ENCODE results near the gene NOPCHAP1. TPM values are rescaled to one million over a fixed set of nuclear protein-coding genes. Genes with fewer than 3 reads are reported as not detected.

NOPCHAP1 gene
- total RNA-seq, 2 experiments from 2014 or later, result 30.8 to 33.4 TPM

DNA sequence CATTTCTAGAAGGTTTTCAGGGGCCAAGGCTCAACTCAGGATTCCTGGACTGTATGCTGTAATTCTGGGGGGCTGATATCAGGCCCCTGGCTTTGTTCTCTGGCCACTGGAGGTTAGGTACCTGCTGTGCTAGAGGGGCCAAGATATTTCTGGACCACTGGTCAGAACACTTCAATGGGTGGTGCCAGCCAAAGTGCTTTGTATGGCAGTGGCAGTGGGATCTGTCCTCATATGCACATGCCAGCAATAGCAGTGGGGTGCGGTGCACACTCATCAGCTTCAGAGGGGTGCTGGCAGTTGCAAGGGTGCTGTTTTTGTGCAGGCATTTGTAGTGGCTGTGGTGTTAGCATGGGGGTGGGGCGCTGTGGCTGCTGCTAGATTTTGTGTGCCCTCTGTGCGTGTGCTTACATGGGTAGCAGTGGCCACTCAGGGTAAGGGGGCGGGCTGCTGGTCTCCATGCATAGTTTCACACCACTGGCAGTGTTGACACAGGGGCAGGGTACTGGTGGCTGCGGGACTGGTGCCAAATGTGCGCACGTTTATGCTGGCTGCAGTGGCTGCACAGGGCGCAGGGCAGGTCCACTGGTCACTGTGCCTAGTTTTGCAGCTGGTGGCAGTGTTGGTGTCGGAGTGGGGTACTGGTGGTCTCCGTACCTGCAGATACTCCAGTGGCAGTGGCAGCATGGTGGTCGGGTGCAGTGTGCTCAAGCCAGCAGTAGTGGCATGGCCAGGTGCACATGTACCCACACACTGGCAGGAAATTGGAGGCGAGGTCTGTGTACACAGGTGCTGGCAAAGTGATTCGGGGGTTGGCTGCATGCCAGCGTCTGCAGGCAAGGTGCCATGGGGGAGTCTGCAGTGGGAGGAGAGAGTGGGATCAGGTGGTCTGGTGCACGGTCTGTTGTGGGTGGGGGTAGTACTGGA is 12.6 kb downstream of the NOPCHAP1 start:
- Mint-ChIP-seq H3K9me3 (peaks cover 5% of the 10 kb centered on the region), H3K36me3 (ENCODE audit: low read depth) (peaks cover 78% of the 10 kb centered on the region), H3K4me3 (no peak overlapping the region), H3K27me3 (ENCODE audit: low read depth) (no peaks in the 10 kb centered on the region), H3K4me1 (ENCODE audit: low read depth) (peaks cover 5% of the 10 kb centered on the region), H3K27ac (no peak overlapping the region)
- CTCF ChIA-PET, result no interaction called here
- DNase-seq, result no peak
- intact Hi-C loops (cut with micrococcal nuclease), result no loop called here

- CTCF ChIA-PET, result no interaction called here
- intact Hi-C loops (cut with micrococcal nuclease), result no loop called here
- no peak for DNase-seq
- Mint-ChIP-seq H3K36me3 (ENCODE audit: low read depth) (peaks cover 77% of the 10 kb centered on the region), H3K4me3 (no peak overlapping the region), H3K4me1 (ENCODE audit: low read depth) (peaks cover 5% of the 10 kb centered on the region), H3K27ac (no peak overlapping the region), H3K27me3 (ENCODE audit: low read depth) (no peaks in the 10 kb centered on the region), H3K9me3 (peaks cover 5% of the 10 kb centered on the region)
Measured at GRCh38 chr12:104999347-104999685, 13.2 kb downstream of the NOPCHAP1 start.

- Mint-ChIP-seq H3K27ac (no peak overlapping the region), H3K27me3 (ENCODE audit: low read depth) (no peaks in the 10 kb centered on the region), H3K9me3 (peaks cover 5% of the 10 kb centered on the region), H3K4me1 (ENCODE audit: low read depth) (peaks cover 11% of the 10 kb centered on the region), H3K4me3 (no peak overlapping the region), H3K36me3 (ENCODE audit: low read depth) (peaks cover 83% of the 10 kb centered on the region)
- intact Hi-C loops (cut with micrococcal nuclease), result no loop called here
- no peak for DNase-seq
- CTCF ChIA-PET, result interaction anchor here (0.6 kb wide), 2 partner anchors 126 to 1136 kb away, joined by 3 to 4 read pairs; no protein-coding TSS in a partner anchor
Measured at GRCh38 chr12:105001476-105001875, 15.4 kb downstream of the NOPCHAP1 start.

GRCh38 chr12:105013892-105014291 is 27.8 kb downstream of the NOPCHAP1 start:
- Mint-ChIP-seq H3K36me3 (ENCODE audit: low read depth) (peaks cover 62% of the 10 kb centered on the region), H3K27ac (no peak overlapping the region), H3K9me3 (peaks cover 9% of the 10 kb centered on the region), H3K4me1 (ENCODE audit: low read depth) (peaks cover 4% of the 10 kb centered on the region), H3K27me3 (ENCODE audit: low read depth) (no peaks in the 10 kb centered on the region), H3K4me3 (no peak overlapping the region)
- intact Hi-C loops (cut with micrococcal nuclease), result no loop called here
- CTCF ChIA-PET, result no interaction called here
- no peak for DNase-seq

DNA sequence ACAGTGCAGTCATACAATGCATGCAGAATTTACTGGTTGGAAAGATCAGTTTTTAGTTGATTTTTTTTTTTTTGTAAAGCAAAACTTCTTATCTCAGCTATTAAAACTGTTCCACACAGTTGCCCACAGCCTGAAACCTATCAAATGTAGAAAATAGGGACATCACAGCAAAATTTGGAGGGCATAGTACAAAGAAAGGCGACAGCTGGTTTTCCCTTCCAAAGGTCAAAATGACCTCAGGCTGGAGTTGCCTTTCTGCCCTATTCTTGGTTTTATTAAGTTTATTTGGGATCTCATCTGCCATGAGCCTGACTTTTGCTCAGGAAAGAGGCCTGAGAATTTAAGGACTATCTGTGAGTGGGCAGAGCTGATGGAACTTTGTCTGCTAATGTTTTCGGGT is 28.5 kb downstream of the NOPCHAP1 start:
- Mint-ChIP-seq H3K9me3 (peaks cover 9% of the 10 kb centered on the region), H3K27me3 (ENCODE audit: low read depth) (no peaks in the 10 kb centered on the region), H3K4me1 (ENCODE audit: low read depth) (peaks cover 4% of the 10 kb centered on the region), H3K27ac (no peak overlapping the region), H3K36me3 (ENCODE audit: low read depth) (peaks cover 55% of the 10 kb centered on the region), H3K4me3 (no peak overlapping the region)
- CTCF ChIA-PET, result no interaction called here
- intact Hi-C loops (cut with micrococcal nuclease), result no loop called here
- DNase-seq, result no peak

DNA sequence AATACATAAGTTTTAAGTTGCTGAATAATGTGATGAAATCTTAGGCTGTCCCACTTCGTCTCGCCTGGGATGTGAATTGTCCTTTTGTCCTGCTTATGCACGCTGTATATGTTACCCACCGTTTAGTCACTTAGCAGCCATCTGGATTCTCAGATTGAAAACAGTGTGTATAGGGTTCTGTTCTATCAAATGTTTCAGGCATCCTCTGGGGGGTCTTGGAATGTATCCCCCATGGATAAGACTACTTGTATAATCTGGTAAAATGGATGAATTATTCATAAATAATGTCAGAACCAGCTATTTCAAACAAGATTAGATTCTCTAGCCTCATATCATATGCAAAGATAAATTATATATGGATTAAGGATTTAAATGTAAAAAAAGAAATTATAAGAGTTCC is 29.4 kb downstream of the NOPCHAP1 start:
- CTCF ChIA-PET, result interaction anchor here (0.7 kb wide), 1 partner anchor 330 kb away, joined by 3 read pairs; no protein-coding TSS in a partner anchor
- Mint-ChIP-seq H3K27me3 (ENCODE audit: low read depth) (no peaks in the 10 kb centered on the region), H3K4me1 (ENCODE audit: low read depth) (peaks cover 4% of the 10 kb centered on the region), H3K36me3 (ENCODE audit: low read depth) (peaks cover 46% of the 10 kb centered on the region), H3K9me3 (peaks cover 3% of the 10 kb centered on the region), H3K4me3 (no peak overlapping the region), H3K27ac (no peak overlapping the region)
- intact Hi-C loops (cut with micrococcal nuclease), result no loop called here
- DNase-seq, result no peak

- intact Hi-C loops (cut with micrococcal nuclease), result no loop called here
- Mint-ChIP-seq H3K36me3 (ENCODE audit: low read depth) (peaks cover 21% of the 10 kb centered on the region), H3K4me3 (no peak overlapping the region), H3K4me1 (ENCODE audit: low read depth) (peaks cover 4% of the 10 kb centered on the region), H3K27me3 (ENCODE audit: low read depth) (no peaks in the 10 kb centered on the region), H3K27ac (no peak overlapping the region), H3K9me3 (no peaks in the 10 kb centered on the region)
- CTCF ChIA-PET, result interaction anchor here (0.7 kb wide), 1 partner anchor 700 kb away, joined by 7 read pairs; no protein-coding TSS in a partner anchor
- DNase-seq, result no peak
Measured at GRCh38 chr12:105018012-105018411, 31.9 kb downstream of the NOPCHAP1 start.

GRCh38 chr12:105018776-105019175 is 32.7 kb downstream of the NOPCHAP1 start:
- H3K27ac Mint-ChIP-seq, result no peak overlapping the region
- H3K36me3 Mint-ChIP-seq (ENCODE audit: low read depth), result peaks cover 15% of the 10 kb centered on the region
- no peaks in the 10 kb centered on the region for H3K9me3 Mint-ChIP-seq
- H3K27me3 Mint-ChIP-seq (ENCODE audit: low read depth), result no peaks in the 10 kb centered on the region
- H3K4me1 Mint-ChIP-seq (ENCODE audit: low read depth), result peaks cover 4% of the 10 kb centered on the region
- CTCF ChIA-PET, result no interaction called here
- intact Hi-C loops (cut with micrococcal nuclease), result no loop called here
- H3K4me3 Mint-ChIP-seq, result no peak overlapping the region
- DNase-seq, result no peak

GRCh38 chr12:105020241-105020962 is 34.3 kb downstream of the NOPCHAP1 start:
- no peaks in the 10 kb centered on the region for H3K4me1 Mint-ChIP-seq (ENCODE audit: low read depth)
- H3K27me3 Mint-ChIP-seq (ENCODE audit: low read depth), result no peaks in the 10 kb centered on the region
- H3K27ac Mint-ChIP-seq, result no peak overlapping the region
- CTCF ChIA-PET, result no interaction called here
- no peak for DNase-seq
- H3K9me3 Mint-ChIP-seq, result no peaks in the 10 kb centered on the region
- H3K36me3 Mint-ChIP-seq (ENCODE audit: low read depth), result peaks cover 9% of the 10 kb centered on the region
- H3K4me3 Mint-ChIP-seq, result no peak overlapping the region
- intact Hi-C loops (cut with micrococcal nuclease), result no loop called here

GRCh38 chr12:105024928-105025327 is 38.8 kb downstream of the NOPCHAP1 start:
- Mint-ChIP-seq H3K4me3 (no peak overlapping the region), H3K9me3 (no peaks in the 10 kb centered on the region), H3K4me1 (ENCODE audit: low read depth) (no peaks in the 10 kb centered on the region), H3K27ac (no peak overlapping the region), H3K27me3 (ENCODE audit: low read depth) (no peaks in the 10 kb centered on the region), H3K36me3 (ENCODE audit: low read depth) (no peaks in the 10 kb centered on the region)
- no peak for DNase-seq
- CTCF ChIA-PET, result no interaction called here
- intact Hi-C loops (cut with micrococcal nuclease), result no loop called here

DNA sequence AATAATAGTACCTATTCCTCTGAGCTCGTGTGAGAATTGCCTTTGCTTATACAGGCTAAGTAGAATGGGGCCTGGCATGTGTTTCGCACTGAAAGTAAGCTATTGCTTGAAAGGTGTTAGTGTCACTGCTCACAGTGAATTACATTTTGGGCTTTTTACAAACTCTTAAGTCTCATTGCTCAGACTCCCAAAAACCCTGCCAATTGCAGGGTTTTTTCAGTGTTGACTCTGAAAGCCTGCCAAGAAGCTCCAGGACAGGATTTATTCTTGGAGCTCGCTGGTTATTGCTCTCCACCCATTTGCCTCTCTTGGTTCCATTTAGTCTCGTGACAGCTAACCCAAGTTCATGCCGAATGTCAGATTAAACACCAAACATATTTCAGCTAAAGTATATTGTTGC is 39.8 kb downstream of the NOPCHAP1 start:
- CTCF ChIA-PET, result no interaction called here
- no peak overlapping the region for H3K27ac Mint-ChIP-seq
- H3K4me3 Mint-ChIP-seq, result no peak overlapping the region
- no peaks in the 10 kb centered on the region for H3K9me3 Mint-ChIP-seq
- no peaks in the 10 kb centered on the region for H3K27me3 Mint-ChIP-seq (ENCODE audit: low read depth)
- intact Hi-C loops (cut with micrococcal nuclease), result no loop called here
- H3K4me1 Mint-ChIP-seq (ENCODE audit: low read depth), result peaks cover 2% of the 10 kb centered on the region
- H3K36me3 Mint-ChIP-seq (ENCODE audit: low read depth), result no peaks in the 10 kb centered on the region
- no peak for DNase-seq

DNA sequence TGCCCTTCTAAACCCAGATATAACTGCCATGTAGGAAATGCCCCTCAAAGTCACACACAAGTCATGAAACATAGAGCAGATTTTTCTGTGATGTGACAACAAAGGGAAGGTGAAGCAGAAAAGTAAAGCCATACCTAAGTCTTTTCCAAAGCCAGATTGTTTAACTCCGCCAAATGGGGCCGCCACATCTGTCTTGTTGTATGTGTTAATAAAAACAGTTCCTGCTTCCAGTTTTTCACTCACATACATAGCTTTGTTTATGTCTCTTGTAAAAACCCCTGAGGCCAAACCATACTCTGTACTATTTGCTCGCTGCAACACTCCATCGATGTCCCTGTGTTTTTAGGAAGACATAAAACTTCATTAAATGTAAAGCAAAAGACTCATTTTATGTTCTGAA is 40.3 kb downstream of the NOPCHAP1 start:
- H3K4me1 Mint-ChIP-seq (ENCODE audit: low read depth), result peaks cover 7% of the 10 kb centered on the region
- CTCF ChIA-PET, result no interaction called here

More for the DNA sequence above, 40.3 kb downstream of the NOPCHAP1 start:
- H3K27ac Mint-ChIP-seq, result no peak overlapping the region
- H3K27me3 Mint-ChIP-seq (ENCODE audit: low read depth), result no peaks in the 10 kb centered on the region
- intact Hi-C loops (cut with micrococcal nuclease), result no loop called here
- no peaks in the 10 kb centered on the region for H3K9me3 Mint-ChIP-seq
- DNase-seq, result no peak
- H3K4me3 Mint-ChIP-seq, result no peak overlapping the region
- H3K36me3 Mint-ChIP-seq (ENCODE audit: low read depth), result no peaks in the 10 kb centered on the region

Data from activated naive CD4-positive, alpha-beta T cell treated with anti-CD3 and anti-CD28 coated beads for 36 hours (primary cell).